ENCODE data around the gene TRIM2. TPM values are rescaled to one million over a fixed set of nuclear protein-coding genes. Genes with fewer than 3 reads are reported as not detected.

The TRIM2 gene
- total RNA-seq, 1 donor from 2014 or later = 51.8 TPM

- H3K4me2 ChIP-seq (ENCODE audit: low read length) = no peak overlapping the region
- TF ChIP-seq EZH2 (IDR thresholded peaks at IDR 0.05; ENCODE audit: insufficient read depth, low read length) (no peak), CTCF (IDR thresholded peaks at IDR 0.05; ENCODE audit: insufficient read depth, low read depth, low read length) (no peak)
- no peaks in the 10 kb centered on the region for H3K9me3 ChIP-seq (ENCODE audit: insufficient read depth, low read depth, low read length)
- H3K4me1 ChIP-seq (ENCODE audit: insufficient read depth, low read length) = peaks cover 3% of the 10 kb centered on the region
- H3K27ac ChIP-seq (ENCODE audit: low read depth, low read length) = no peak overlapping the region
- Mint-ChIP-seq H3K27ac (ENCODE audit: unreplicated experiment) (peak overlapping the region; percentile 38), H3K36me3 (ENCODE audit: low read depth, unreplicated experiment) (peaks cover 2% of the 10 kb centered on the region), H3K4me3 (ENCODE audit: unreplicated experiment) (no peak overlapping the region), H3K4me1 (ENCODE audit: low read depth, unreplicated experiment) (peaks cover 8% of the 10 kb centered on the region), H3K9me3 (ENCODE audit: unreplicated experiment) (no peaks in the 10 kb centered on the region), H3K27me3 (ENCODE audit: low read depth, unreplicated experiment) (no peaks in the 10 kb centered on the region)
- no peaks in the 10 kb centered on the region for H4K20me1 ChIP-seq (ENCODE audit: insufficient read depth, low read length)
- no peaks in the 10 kb centered on the region for H3K79me2 ChIP-seq (ENCODE audit: insufficient read depth, low read length)
- FAIRE-seq (peak; percentile 67), DNase-seq (ENCODE audit: low read depth) (peak; percentile 66)
- peak overlapping the region; percentile 3 for H2AFZ ChIP-seq (ENCODE audit: low read depth, low read length)
- H3K27me3 ChIP-seq (ENCODE audit: insufficient read depth, low read length) = no peaks in the 10 kb centered on the region
- H3K36me3 ChIP-seq (ENCODE audit: insufficient read depth, low read length) = no peaks in the 10 kb centered on the region
- H3K9ac ChIP-seq (ENCODE audit: low read length) = no peak overlapping the region
- H3K4me3 ChIP-seq (ENCODE audit: insufficient read depth, low read depth, low read length) = no peak overlapping the region
These were observed 15.0 kb upstream of the TRIM2 start for GRCh38 chr4:153189016-153189801.

GRCh38 chr4:153191795-153192363, 12.4 kb upstream of the TRIM2 start:
- Histone ChIP-seq H3K4me1 (ENCODE audit: insufficient read depth, low read length) (peaks cover 3% of the 10 kb centered on the region), H2AFZ (ENCODE audit: low read depth, low read length) (no peak overlapping the region), H3K4me3 (ENCODE audit: insufficient read depth, low read depth, low read length) (no peak overlapping the region), H3K27ac (ENCODE audit: low read depth, low read length) (no peak overlapping the region), H3K9me3 (ENCODE audit: insufficient read depth, low read depth, low read length) (no peaks in the 10 kb centered on the region), H4K20me1 (ENCODE audit: insufficient read depth, low read length) (no peaks in the 10 kb centered on the region), H3K4me2 (ENCODE audit: low read length) (no peak overlapping the region), H3K27me3 (ENCODE audit: insufficient read depth, low read length) (no peaks in the 10 kb centered on the region), H3K36me3 (ENCODE audit: insufficient read depth, low read length) (no peaks in the 10 kb centered on the region), H3K79me2 (ENCODE audit: insufficient read depth, low read length) (no peaks in the 10 kb centered on the region), H3K9ac (ENCODE audit: low read length) (no peak overlapping the region)
- Mint-ChIP-seq H3K4me3 (ENCODE audit: unreplicated experiment) (no peak overlapping the region), H3K27ac (ENCODE audit: unreplicated experiment) (no peak overlapping the region), H3K36me3 (ENCODE audit: low read depth, unreplicated experiment) (peaks cover 2% of the 10 kb centered on the region), H3K27me3 (ENCODE audit: low read depth, unreplicated experiment) (no peaks in the 10 kb centered on the region), H3K9me3 (ENCODE audit: unreplicated experiment) (no peaks in the 10 kb centered on the region), H3K4me1 (ENCODE audit: low read depth, unreplicated experiment) (peaks cover 8% of the 10 kb centered on the region)
- TF ChIP-seq CTCF (IDR thresholded peaks at IDR 0.05; ENCODE audit: insufficient read depth, low read depth, low read length) (no peak), EZH2 (IDR thresholded peaks at IDR 0.05; ENCODE audit: insufficient read depth, low read length) (no peak)
- DNase-seq (ENCODE audit: low read depth) = no peak
- no peak for FAIRE-seq

GRCh38 chr4:153197301-153197700, 6.9 kb upstream of the TRIM2 start:
- H3K4me3 Mint-ChIP-seq (ENCODE audit: unreplicated experiment) = no peak overlapping the region
- no peak overlapping the region for H3K4me2 ChIP-seq (ENCODE audit: low read length)
- DNase-seq (ENCODE audit: low read depth) (no peak), FAIRE-seq (no peak)
- TF ChIP-seq CTCF (IDR thresholded peaks at IDR 0.05; ENCODE audit: insufficient read depth, low read depth, low read length) (no peak), EZH2 (IDR thresholded peaks at IDR 0.05; ENCODE audit: insufficient read depth, low read length) (no peak)
- no peak overlapping the region for H3K27ac Mint-ChIP-seq (ENCODE audit: unreplicated experiment)
- no peaks in the 10 kb centered on the region for H3K36me3 Mint-ChIP-seq (ENCODE audit: low read depth, unreplicated experiment)
- no peaks in the 10 kb centered on the region for H3K9me3 ChIP-seq (ENCODE audit: insufficient read depth, low read depth, low read length)
- no peaks in the 10 kb centered on the region for H4K20me1 ChIP-seq (ENCODE audit: insufficient read depth, low read length)
- no peak overlapping the region for H3K27ac ChIP-seq (ENCODE audit: low read depth, low read length)
- no peak overlapping the region for H3K4me3 ChIP-seq (ENCODE audit: insufficient read depth, low read depth, low read length)
- no peaks in the 10 kb centered on the region for H3K27me3 ChIP-seq (ENCODE audit: insufficient read depth, low read length)
- H3K4me1 ChIP-seq (ENCODE audit: insufficient read depth, low read length) = no peaks in the 10 kb centered on the region
- H3K79me2 ChIP-seq (ENCODE audit: insufficient read depth, low read length) = no peaks in the 10 kb centered on the region
- H3K36me3 ChIP-seq (ENCODE audit: insufficient read depth, low read length) = no peaks in the 10 kb centered on the region
- H3K9me3 Mint-ChIP-seq (ENCODE audit: unreplicated experiment) = no peaks in the 10 kb centered on the region
- H3K9ac ChIP-seq (ENCODE audit: low read length) = no peak overlapping the region
- H3K27me3 Mint-ChIP-seq (ENCODE audit: low read depth, unreplicated experiment) = no peaks in the 10 kb centered on the region
- no peaks in the 10 kb centered on the region for H3K4me1 Mint-ChIP-seq (ENCODE audit: low read depth, unreplicated experiment)
- no peak overlapping the region for H2AFZ ChIP-seq (ENCODE audit: low read depth, low read length)

Measured in astrocyte (in vitro differentiated cells and primary cell).